Measurements from ENCODE around the gene OAS1.

GRCh38 chr12:112894128-112894527 lies 12.6 kb upstream of the OAS1 start:
- TF ChIP-seq CTCF (optimal IDR thresholded peaks at IDR 0.05 in 1 of 3, IDR thresholded peaks at IDR 0.05 in 1 of 3, conservative IDR thresholded peaks at IDR 0.05 in 1 of 3; ENCODE audit: extremely low read depth in 1 of 3, insufficient read depth in 2 of 3, low read length in 3 of 3) (no peak), EZH2 (IDR thresholded peaks at IDR 0.05; ENCODE audit: low read length) (no peak)
